Activated CD4-positive, alpha-beta T cell treated with anti-CD3 and anti-CD28 coated beads, Interleukin-10, Interleukin-2, amounts not matched to agents 100 ng/mL and 50 ng/mL, durations not matched to agents 16 hours and 8 hours (primary cell): Measurements from ENCODE around the gene CD300LB.
"Not testable (repeated sequence)": the region's sequence is repeated elsewhere in the genome, so short reads cannot be mapped to it uniquely, and the experiment has no call there.

Experiments used
- DNase-seq: peaks from one replicate; pipeline ENCODE4 v3.0.0-alpha.2; 2020

CD300LB gene

GRCh38 chr17:74524653-74525464 is 6.4 kb downstream of the CD300LB start:
- no peak for DNase-seq

- no peak for DNase-seq
These were observed 8.0 kb downstream of the CD300LB start for GRCh38 chr17:74523308-74523707.

GRCh38 chr17:74522381-74523105 is 8.7 kb downstream of the CD300LB start:
- no peak for DNase-seq

GRCh38 chr17:74521701-74522201 is 9.5 kb downstream of the CD300LB start:
- DNase-seq = no peak

GRCh38 chr17:74520790-74521480 is 10.3 kb downstream of the CD300LB start:
- no peak for DNase-seq

- no peak for DNase-seq
These were observed 11.2 kb downstream of the CD300LB start for GRCh38 chr17:74520016-74520434.

- not testable (repeated sequence) for DNase-seq
These were observed 12.8 kb downstream of the CD300LB start for GRCh38 chr17:74518413-74518981.

GRCh38 chr17:74516561-74517328 is 14.5 kb downstream of the CD300LB start:
- DNase-seq = no peak

- DNase-seq = no peak
These were observed 15.3 kb downstream of the CD300LB start for GRCh38 chr17:74515941-74516340.

GRCh38 chr17:74514632-74515334 is 16.5 kb downstream of the CD300LB start:
- DNase-seq = no peak

- peak; percentile 50 for DNase-seq
These were observed 17.2 kb downstream of the CD300LB start for GRCh38 chr17:74513987-74514631.

GRCh38 chr17:74512624-74513091 is 18.6 kb downstream of the CD300LB start:
- DNase-seq = peak; percentile 16

- DNase-seq = no peak
These were observed 19.2 kb downstream of the CD300LB start for GRCh38 chr17:74512036-74512435.

- no peak for DNase-seq
These were observed 23.1 kb downstream of the CD300LB start for GRCh38 chr17:74508156-74508555.

GRCh38 chr17:74503949-74504348 is 27.3 kb downstream of the CD300LB start:
- not testable (repeated sequence) for DNase-seq

GRCh38 chr17:74502861-74503260 is 28.4 kb downstream of the CD300LB start:
- no peak for DNase-seq

- no peak for DNase-seq
These were observed 31.3 kb downstream of the CD300LB start for GRCh38 chr17:74499992-74500391.

GRCh38 chr17:74497471-74497870 is 33.8 kb downstream of the CD300LB start:
- DNase-seq = no peak

GRCh38 chr17:74493331-74493833 is 37.9 kb downstream of the CD300LB start:
- DNase-seq = peak; percentile 68

GRCh38 chr17:74491626-74492025 is 39.6 kb downstream of the CD300LB start:
- DNase-seq = no peak

GRCh38 chr17:74490716-74491115 is 40.6 kb downstream of the CD300LB start:
- no peak for DNase-seq
